Esophagus mucosa (tissue), 1 donor: ENCODE measurements around the gene ZSCAN10. TPM values are rescaled to one million over a fixed set of nuclear protein-coding genes. Genes with fewer than 3 reads are reported as not detected.
"Not testable (repeated sequence)": the region's sequence is repeated elsewhere in the genome, so short reads cannot be mapped to it uniquely, and the experiment has no call there.

Experiments
- ATAC-seq: fragments of 200-7000 bp; cut with Tn5 transposase; one replicate; pipeline ENCODE4 v1.9.1; 2020
- total RNA-seq: library from RNA; stranded (reverse); gene quantifications from one replicate; pipeline ENCODE4 v1.2.4, GENCODE V29; 2023
- donor health status: DM: yes; HTN: yes; CAD: no.

Gene ZSCAN10
- total RNA-seq = not detected

GRCh38 chr16:3098459-3099394 is at the start of gene ZSCAN10:
Gene ZSCAN10, minus strand, starts transcription at chr16:3099294. Its CDS starts 6,357 bp downstream, at chr16:3092937.
- no peak for ATAC-seq

- ATAC-seq = no peak
Measured at GRCh38 chr16:3148256-3149192, 49.4 kb upstream of the ZSCAN10 start.

GRCh38 chr16:3147757-3148104 is 48.6 kb upstream of the ZSCAN10 start:
- ATAC-seq = no peak

GRCh38 chr16:3147046-3147756 is 48.1 kb upstream of the ZSCAN10 start:
- no peak for ATAC-seq

- ATAC-seq = no peak
Measured at GRCh38 chr16:3145660-3146059, 46.6 kb upstream of the ZSCAN10 start.

GRCh38 chr16:3145151-3145550 is 46.1 kb upstream of the ZSCAN10 start:
- no peak for ATAC-seq

- ATAC-seq = no peak
Measured at GRCh38 chr16:3144321-3144983, 45.4 kb upstream of the ZSCAN10 start.

GRCh38 chr16:3143598-3144320 is 44.7 kb upstream of the ZSCAN10 start:
- ATAC-seq = no peak

- no peak for ATAC-seq
Measured at GRCh38 chr16:3143189-3143588, 44.1 kb upstream of the ZSCAN10 start.

- ATAC-seq = no peak
Measured at GRCh38 chr16:3142770-3143169, 43.7 kb upstream of the ZSCAN10 start.

GRCh38 chr16:3142327-3142726 is 43.2 kb upstream of the ZSCAN10 start:
- ATAC-seq = no peak

GRCh38 chr16:3141781-3142311 is 42.8 kb upstream of the ZSCAN10 start:
- ATAC-seq = no peak

- no peak for ATAC-seq
Measured at GRCh38 chr16:3140603-3141427, 41.7 kb upstream of the ZSCAN10 start.

- not testable (repeated sequence) for ATAC-seq
Measured at GRCh38 chr16:3139561-3139960, 40.5 kb upstream of the ZSCAN10 start.

GRCh38 chr16:3138823-3139426 is 39.8 kb upstream of the ZSCAN10 start:
- no peak for ATAC-seq

GRCh38 chr16:3138342-3138741 is 39.2 kb upstream of the ZSCAN10 start:
- no peak for ATAC-seq

- ATAC-seq = no peak
Measured at GRCh38 chr16:3137267-3137666, 38.2 kb upstream of the ZSCAN10 start.

GRCh38 chr16:3135126-3135715 is 36.1 kb upstream of the ZSCAN10 start:
- no peak for ATAC-seq
